CD4-positive, alpha-beta T cell treated with Interferon gamma for 1 hour (primary cell): ENCODE measurements around the gene APOBR.
A peak's percentile ranks its signal among the peaks of the same experiment; 100 is the strongest.
"Not testable (repeated sequence)": the region's sequence is repeated elsewhere in the genome, so short reads cannot be mapped to it uniquely, and the experiment has no call there.

ENCODE experiments used
- DNase-seq: peaks from one replicate; pipeline ENCODE4 v3.0.0-alpha.2; 2020

Gene APOBR

DNA sequence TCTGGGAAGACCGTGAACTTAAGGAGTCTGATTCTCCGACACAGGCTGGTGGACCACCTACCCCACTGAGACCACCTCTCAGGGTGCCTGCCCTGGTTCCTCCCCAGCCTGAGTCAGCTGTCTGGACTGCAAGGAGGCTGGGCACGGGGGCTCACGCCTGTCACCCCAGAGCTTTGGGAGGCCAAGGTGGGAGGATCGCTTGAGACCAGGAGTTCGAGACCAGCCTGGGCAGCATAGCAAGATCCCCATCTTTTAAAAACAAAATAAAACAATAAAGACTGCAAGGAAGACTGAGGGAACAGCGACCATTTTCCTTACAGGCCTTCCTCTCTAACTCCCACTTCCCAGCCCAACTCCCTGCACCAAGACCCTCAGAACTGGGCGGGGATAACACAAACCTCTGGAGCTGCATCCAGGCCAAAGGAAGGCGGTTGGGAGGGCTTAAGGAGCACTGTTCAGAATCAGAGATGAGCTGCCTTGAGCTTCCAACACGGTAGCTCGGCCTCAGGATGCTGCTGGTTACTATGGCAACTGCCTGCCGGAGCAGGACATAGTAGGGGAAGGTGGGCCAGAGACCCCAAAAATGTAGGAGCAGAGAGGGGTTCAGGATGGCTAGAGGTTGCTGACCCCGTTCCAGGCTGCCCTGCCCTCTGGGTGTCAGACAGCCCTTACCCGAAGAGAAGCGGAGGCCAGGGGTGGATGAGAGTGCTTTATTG is 4.4 kb downstream of the APOBR start:
- no peak for DNase-seq

DNA sequence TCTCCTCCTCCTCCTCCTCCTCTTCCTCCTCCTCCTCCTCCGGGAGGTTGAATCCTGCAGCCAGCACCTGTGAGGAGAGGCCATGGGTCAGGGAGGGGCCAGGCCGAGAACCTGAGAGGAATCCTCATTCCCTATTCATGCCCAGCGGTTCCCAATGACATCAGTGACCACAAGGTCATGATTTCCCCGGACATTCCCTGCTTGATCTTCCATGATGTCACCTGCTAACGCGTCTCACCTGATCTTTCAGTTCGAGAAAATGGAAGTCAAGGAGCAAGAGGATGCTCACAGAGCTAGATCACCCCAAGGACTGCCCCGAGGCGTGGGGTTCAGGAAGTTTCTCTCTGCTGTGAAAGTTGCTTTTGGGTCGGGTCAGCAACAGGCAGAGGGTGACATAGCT is 5.4 kb downstream of the APOBR start:
- no peak for DNase-seq

DNA sequence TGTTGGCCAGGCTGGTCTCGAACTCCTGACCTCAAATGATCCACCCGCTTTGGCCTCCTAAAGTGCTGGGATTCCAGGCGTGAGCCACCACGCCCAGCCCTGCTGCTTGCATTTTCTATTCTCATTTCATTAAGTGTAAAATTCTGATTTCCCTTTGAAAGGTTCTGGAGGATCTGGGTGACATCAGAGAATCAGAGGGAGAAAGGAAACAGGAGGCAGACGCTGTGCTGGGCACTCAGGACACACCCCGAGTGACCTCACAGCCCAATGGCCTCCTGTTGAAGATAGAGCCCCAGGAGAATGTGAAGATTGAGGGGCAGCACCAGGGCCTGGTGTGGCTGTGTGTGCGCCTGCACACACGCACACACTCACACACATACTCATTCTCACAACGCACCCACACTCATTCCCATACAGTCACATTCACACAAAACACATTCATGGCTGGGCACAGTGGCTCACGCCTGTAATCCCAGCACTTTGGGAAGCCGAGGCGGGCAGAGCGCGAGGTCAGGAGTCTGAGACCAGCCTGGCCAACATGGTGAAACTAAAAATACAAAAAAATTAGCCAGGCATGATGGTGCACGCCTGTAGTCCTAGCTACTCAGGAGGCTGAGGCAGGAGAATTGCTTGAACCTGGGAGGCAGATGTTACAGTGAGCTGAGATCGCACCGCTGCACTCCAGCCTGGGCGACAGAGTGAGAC is 6.2 kb downstream of the APOBR start:
- DNase-seq = not testable (repeated sequence)

DNA sequence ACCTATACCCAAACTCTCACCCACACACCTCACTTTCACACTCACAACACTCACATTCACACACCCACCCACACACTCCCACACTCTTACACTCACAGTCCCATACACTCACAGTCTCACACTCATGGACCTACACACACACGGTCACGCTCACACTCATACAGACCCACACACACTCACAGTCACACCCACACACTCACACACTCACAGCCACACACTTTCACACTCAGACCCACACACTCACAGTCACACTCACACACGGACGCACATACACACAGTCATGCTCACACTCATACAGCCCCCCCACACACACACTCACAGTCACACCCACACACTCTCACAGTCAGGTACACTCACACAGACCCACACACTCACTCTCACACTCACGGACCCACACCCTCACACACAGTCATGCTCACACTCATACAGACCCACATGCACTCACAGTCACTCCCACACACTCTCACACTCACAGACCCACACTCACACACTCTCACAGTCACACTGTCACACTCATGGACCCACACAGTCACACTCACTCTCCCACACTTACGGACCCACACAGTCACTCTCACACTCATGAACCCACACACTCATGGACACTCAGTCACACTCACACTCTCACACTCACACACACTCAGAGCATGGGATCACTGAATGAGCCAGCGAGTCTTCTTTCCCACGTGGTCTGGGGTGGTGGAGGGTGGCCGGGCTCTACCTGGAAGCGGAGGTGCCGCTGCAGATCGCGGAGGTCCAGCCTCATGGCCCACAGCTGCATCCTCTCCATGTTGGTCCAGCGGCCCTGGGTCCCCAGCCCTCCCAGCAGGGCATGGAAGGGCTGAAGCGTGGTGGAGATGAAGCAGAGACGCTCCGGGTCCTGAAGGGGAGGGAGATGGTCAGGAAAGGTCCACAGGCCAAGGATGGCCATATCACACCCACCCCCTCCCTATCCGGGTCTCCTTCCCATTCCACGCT is 7.1 kb downstream of the APOBR start:
- DNase-seq = no peak

DNA sequence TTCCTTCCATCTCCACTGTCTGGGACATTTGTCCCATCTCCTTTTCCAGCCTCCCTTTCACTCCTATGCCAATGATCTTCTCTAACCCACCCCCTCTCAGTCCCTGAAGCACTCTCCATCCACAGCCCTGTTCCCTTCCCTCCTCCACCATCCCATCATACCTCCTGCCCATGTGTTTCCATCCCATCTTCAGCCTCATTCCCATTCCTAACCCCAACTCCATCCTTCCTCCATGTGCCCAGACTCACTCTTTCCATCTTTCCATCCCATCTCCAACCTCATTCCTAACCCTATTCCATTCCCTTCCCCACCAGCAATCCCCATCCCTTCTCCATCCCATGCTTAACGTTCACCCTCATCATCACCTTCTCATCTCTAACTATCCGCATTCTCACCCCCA is 7.8 kb downstream of the APOBR start:
- DNase-seq = no peak

DNA sequence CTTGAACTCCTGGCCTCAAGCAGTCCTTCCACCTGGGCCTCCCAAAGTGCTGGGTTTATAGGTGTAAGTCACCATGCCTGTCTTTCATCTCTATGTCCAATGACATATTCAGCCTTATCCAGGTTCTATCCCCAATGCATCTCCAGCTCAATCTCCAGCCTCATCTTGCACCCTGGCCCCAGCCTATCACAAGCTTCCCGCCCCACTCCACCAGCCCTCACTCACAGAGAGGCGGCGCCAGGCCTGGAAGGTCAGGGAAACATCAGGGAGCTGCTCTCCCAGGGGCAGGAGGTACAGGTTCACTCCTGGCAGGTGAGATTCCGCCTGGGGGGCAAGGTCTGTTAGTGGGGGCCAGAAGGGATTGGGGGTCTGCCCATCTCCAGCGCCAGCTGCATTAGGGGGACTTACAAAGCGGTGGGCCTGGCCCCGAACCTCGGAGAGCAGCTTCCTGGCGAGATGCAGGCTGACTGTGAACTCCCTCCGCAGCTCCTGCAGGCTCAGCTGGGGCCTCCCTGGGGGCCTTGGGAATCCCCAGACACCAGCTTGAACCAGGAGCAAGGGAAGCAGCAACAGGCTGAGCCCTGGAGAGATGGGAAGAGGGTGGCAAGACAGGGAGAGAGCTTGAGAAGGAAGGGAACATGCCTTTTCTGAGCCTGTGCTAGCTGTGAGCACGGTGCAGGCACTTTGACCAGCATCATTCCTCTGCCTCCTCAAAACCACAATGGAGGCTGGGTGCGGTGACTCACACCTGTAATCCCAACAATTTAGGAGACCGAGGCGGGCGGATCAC is 9.2 kb downstream of the APOBR start:
- DNase-seq = no peak

DNA sequence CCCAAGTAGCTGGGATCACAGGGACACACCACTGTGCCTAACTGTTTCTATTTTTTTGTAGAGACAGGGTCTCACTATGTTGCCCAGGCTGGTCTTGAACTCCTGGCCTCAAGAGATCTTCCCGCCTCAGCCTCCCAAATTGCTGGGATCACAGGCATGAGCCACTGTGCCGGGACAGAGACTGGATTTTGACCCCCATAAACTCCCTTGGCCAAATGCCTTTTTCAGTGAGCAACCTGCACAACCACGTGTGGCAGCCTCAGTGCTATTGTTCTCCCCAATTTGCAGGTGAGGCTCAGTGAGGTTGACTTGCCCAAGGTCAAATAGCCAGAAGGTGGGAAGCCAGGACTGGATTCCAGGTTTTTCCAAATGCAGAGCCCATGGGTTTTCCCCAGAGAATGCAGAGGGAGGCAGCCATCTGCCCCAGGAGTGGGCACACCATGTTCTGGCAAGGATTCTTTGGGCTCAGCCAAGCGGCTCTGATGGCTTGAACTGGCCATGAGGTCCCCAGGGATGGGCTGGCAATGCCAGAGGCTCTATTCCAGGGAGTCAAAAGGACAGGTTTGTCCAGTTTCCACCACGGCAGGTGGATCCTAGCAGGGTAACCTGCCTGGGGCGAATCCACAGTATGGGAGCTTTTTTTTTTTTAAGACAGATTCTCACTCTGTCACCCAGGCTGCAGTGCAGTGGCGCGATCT is 10.4 kb downstream of the APOBR start:
- no peak for DNase-seq

DNA sequence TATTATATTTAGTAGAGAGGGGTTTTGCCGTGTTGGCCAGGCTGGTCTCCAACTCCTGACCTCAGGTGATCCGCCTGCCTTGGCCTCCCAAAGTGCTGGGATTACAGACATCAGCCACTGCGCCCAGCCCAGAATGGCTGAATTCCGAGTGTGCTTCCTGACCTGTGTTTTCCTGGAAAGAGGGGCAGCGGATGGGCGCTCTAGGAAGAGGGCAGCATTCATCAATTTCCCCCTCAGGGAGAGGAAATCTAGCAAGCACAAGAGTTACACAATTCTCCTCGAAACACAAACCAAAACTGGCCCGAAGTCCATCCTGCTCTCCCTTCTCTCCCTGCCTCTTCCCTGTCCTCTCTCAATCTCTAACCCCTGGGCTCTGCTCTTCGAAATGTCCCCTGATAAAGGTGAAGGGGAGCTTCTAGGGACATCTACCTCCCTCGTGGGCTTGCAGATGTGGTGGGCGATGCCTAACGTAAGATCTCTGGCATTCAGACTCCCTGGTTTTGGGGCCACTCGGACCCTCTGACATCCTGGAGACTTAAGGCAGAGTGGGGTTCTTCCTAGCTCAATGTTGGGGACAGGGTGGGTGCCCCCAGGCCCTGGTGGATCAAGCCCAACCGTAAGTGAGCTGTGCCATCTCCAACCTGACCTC is 11.2 kb downstream of the APOBR start:
- DNase-seq = no peak

DNA sequence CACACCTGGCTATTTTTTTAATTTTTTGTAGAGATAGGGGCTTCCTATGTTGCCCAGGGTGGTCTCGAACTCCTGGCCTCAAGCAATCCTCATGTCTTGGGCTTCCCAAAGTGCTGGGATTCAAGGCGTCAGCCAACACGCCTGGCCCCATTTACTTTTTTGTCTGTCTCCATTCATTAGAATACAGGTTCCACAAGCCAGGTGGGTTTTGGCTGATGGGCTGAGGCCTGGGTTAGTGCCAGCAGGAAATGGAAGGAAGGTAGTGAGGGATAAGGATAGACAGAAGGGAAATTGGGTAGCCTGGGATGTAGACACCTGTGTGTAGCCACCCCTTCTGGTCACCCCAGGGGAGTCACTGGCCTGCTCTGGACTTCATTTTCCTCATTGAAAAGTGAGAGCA is 16.6 kb downstream of the APOBR start:
- no peak for DNase-seq

DNA sequence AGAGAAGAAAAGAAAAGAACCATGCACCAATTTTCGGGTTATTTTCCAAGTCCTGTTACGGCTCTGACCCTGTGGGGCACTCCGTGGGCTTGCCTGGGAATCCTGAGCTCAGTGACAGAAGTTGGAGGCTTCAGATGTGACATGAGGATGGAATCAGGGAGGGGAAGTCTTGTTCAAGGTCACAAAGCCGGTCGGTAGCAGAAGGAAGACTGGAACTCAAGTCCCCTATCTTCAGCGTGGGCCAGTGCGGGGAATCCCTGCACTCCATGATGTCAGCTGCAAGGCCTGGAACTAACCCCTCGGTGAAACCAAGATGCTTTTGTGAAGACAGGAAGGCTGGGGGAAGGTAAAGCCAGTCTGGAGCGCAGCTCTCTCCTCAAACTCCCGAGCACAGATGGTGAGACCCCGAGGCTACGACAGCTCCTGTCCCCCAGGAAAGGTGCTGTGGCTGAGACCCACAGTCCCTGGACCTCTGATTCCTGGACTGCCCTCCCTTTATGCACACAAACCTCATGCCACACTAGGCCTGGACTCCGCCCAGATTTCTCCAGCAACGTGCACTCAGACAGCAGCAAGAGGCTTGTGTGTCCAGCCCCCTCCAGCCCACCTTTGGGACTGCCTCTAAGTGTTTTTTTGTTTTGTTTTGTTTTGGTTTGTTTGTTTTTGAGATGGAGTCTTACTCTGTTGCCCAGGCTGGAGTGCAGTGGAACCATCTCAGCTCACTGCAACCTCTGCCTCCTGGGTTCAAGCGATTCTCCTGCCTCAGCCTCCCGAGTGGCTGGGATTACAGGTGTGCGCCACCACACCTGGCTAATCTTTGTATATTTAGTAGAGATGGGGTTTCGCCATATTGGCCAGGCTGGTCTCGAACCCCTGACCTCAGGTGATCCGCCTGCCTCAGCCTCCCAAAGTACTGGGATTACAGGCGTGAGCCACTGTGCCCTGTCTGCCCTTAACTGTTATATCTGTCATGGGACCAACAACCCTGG is 17.7 kb downstream of the APOBR start:
- DNase-seq = no peak

DNA sequence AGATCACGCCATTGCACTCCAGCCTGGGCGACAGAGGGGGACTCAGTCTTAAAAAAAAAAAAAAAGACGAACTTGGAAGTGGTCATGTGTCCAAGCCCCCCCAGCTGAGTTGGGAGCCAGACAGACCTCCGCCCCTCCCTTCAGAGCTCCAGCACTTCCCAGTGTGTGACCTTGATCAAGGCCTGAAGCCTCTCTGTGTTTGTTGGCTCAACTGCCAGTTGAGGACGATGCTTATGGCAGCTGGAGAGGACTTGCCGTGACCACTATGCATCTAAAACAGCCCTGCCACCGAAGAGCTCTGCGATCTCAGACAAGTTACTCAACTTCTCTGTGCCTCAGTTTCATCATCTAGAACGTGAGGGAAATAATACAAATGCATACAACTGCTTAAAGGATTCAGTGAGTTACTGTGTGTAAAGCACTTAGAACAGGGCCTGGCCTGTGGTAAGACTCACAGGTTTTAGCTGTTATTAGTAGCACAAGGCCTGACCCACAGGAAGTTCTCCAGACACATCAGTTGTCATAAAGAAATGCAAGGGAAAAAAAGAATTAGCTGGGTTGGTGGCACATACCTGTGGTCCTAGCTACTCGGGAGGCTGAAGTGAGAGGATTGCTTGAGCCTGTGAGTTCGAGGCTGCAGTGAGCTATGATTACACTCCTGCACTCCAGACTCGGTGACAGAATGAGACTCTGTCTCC is 19.2 kb downstream of the APOBR start:
- DNase-seq = no peak

DNA sequence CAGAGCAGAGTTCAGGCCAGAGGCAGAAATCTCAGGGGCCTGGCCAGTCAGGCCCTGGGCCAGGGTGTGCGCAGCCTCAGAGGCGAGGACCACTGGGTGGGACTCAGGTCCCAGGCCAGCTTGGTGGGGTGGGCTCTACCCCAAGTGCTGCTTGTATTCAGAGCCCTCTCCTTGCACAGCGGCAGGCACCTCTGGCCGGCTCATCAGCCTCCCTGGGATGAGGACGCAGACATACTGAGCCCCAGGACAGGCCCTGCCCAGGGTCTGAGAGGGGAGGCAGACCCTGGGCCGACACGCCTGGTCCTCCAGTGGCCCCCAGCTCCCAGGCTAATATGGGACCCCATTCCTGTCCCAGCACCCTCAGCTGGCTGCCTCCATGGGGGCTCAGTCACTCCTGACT is 19.8 kb downstream of the APOBR start:
- DNase-seq = no peak

DNA sequence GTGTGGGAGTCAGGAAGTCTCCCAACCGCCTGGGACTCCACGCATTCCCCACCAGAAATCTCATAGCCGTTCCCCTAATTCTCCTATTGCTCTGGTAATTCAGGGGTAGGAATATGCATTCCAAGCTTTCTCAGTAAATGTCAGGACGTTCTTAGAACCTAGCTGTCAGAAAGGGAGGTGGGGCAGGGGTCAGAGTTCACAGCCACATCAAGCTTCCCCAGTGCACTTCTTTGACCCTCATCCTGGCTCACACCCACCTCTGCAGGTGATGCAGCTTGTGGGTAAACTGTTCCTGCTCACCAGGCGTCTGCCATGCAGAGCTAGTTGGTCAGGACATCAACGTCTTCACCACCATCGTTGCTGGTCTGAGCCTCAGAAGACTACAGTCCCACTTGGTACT is 26.2 kb downstream of the APOBR start:
- DNase-seq = no peak

DNA sequence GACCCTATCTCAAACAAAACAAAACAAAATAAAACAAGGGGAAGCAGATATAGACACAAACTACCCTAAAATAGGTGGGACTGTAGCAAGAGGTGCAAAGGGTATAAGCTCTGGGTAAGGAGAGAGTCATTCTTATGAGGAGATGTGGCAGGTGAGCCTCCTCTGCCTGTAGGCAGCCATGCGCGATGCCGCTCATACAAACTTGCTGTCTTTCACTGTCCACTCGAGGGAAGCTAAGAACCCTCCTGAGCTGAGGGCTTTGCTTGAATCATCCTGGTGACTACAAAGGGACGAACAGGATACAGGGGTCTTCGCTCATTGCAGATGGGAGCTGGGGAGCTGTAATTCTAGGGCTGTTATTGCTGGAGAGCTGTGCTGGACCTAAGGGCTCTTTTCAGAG is 27.0 kb downstream of the APOBR start:
- DNase-seq = no peak

DNA sequence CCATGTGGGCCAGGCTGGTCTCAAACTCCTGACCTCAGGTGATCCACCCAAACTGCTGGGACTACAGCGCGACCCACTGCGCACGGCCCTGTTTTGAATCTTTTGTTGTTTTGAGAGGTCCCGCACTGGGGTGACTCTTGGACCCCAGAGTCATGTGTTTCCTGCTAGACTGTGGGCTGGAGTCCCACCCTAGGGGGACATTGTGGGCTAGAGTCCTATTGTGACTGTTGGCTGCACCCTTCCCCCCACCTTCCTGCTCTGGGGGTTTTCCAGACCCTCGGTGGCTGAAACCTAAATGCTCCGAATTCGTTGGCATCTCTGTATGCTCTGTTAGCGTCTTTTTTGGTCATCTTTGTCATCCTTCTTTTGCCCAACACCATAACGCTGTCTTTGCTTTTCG is 28.3 kb downstream of the APOBR start:
- no peak for DNase-seq

DNA sequence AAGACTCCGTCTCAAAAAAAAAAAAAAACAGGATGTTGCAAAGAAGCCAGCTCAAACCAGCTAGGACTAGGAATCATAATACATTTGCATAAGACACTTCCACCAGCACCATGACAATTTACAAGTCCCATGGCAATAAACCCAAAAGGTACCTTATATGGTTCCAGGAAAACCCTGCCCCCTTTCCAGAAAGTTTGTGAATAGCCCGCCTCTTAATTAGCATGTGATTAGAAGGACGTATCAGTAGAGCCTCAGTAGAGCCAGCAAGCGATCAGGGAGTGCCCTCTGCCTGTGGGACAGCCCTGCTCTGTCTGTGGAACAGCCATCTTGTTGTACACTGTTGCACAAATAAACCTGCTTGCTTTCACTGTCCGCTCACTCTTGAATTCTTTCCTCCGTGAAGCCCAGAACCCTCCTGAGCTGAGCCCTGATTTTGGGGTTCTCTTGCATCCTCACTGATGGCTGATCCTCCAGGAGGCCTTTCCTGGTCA is 30.3 kb downstream of the APOBR start:
- peak; percentile 47 for DNase-seq

DNA sequence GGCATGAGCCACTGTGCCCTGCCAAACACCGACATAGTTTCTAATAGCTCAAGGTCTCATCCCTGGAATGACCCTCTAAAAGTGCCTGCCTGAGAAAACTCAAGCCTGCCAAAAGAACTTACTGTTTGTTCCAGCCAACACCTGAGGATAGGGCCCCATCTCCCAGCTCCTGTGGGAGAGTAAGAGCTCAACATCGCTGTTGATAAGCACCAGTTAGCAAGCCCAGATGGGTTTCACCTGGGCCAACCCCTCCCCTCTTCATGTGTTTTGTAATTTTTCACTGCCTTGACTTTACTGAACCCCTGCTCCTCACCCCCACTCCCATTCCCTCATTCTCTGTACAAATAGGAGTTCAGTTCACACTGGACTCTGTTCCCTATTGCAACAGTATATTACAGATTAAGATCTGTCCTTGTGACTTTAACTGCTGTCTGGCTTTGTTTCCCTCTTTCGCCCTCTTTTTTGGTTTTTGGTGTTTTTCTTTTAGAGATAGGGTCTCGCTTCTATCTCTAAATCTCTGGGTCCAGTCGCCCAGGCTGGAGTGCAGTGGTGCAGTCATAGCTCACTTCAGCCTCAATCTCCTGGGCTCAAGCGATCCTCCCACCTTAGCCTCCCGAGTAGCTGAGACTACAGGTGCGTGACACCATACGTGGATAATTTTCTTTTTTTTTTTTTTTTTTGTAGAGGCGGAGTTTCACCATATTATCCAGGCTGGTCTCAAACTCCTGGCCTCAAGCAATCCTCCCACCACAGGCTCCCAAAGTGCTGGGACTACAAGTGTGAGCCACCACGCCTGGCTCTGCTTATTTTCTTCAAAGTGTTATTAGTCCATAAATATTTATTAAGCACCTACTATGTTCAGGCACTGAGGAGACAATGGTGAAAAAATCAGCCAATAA is 32.0 kb downstream of the APOBR start:
- DNase-seq = no peak

DNA sequence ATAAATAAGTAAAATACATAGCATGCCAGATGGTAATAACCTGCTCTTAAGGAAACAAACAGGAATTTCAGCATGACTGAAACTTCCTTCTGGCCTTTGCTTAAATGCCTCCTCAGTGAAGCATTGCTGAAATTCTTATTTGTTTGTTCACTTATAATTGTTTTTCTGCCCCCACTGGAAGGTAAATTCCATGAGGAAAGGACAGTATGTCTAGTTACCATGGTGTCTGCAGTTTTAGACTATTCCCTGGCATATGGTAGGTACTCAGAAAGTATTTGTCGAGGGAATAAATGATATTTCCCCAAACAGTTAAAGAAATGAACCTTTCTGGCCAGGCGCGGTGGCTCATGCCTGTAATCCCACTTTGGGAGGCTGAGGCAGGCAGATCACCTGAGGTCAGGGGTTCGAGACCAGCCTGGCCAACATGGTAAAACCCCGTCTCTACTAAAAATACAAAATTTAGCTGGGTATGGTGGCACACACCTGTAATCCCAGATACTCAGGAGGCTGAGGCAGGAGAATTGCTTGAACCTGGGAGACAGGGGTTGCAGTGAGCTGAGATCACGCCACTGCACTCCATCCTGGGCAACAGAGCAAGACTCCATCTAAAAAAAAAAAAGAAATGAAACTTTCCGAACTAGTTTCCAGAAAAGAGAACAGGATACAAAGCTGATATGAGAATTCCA is 32.8 kb downstream of the APOBR start:
- DNase-seq = not testable (repeated sequence)
